Spinal cord (tissue), 10 donors: ENCODE measurements around the gene HMGXB4. TPM values are rescaled to one million over a fixed set of nuclear protein-coding genes. Genes with fewer than 3 reads are reported as not detected.

Experiments
- DNase-seq, 6 donors: peaks; one replicate each; pipeline versions ENCODE4 v3.0.0 to v3.0.0-alpha.2; 2013 to 2015; ENCODE audit warnings: low spot score in 6 of 6, low read depth in 4 of 6
- H3K27ac ChIP-seq: one replicate; pipeline ENCODE4 v1.5.1; 2013; ENCODE audit warnings: low read depth, low read length, control low read depth
- H3K27me3 ChIP-seq: one replicate; pipeline ENCODE4 v1.6.1; 2013; ENCODE audit warnings: low read length; ENCODE audit not compliant: control insufficient read depth, insufficient read depth
- H3K36me3 ChIP-seq: one replicate; pipeline ENCODE4 v1.6.1; 2013; ENCODE audit warnings: low read length; ENCODE audit not compliant: control insufficient read depth, insufficient read depth
- H3K4me1 ChIP-seq: one replicate; pipeline ENCODE4 v1.6.1; 2013; ENCODE audit warnings: low read length; ENCODE audit not compliant: control insufficient read depth, insufficient read depth
- H3K4me3 ChIP-seq: one replicate; pipeline ENCODE4 v1.5.1; 2013; ENCODE audit warnings: low read depth, low read length, control low read depth
- H3K9me3 ChIP-seq: one replicate; pipeline ENCODE4 v1.6.1; 2013; ENCODE audit warnings: low read length; ENCODE audit not compliant: control insufficient read depth, insufficient read depth
- WGBS: methylation state at CpG from one replicate; pipeline ENCODE4 v1.1.5; 2013; ENCODE audit warnings: missing lambda C conversion rate; ENCODE audit not compliant: insufficient coverage; 5-methylcytosine and 5-hydroxymethylcytosine counted together
- polyA plus RNA-seq, 2 donors: library from polyadenylated mRNA; unstranded; fragments of 120-200 nt; gene quantifications; one replicate each; pipeline ENCODE4 v1.2.1, GENCODE V29; 2013; ENCODE audit not compliant: insufficient read length in 2 of 2
- total RNA-seq, 2 donors: library from RNA; depleted of rRNA in 1 of 2; stranded (reverse); fragments of 120-200 nt in 1 of 2; fragments of >200 nt in 1 of 2; gene quantifications; one replicate each; pipeline versions ENCODE4 v1.2.3 to v1.2.4, GENCODE V29; 2013 to 2014
- donor health status: healthy.

The HMGXB4 gene
- total and polyA plus RNA-seq, 4 donors: 13.9 to 25.6 (median 22.0) TPM

DNA sequence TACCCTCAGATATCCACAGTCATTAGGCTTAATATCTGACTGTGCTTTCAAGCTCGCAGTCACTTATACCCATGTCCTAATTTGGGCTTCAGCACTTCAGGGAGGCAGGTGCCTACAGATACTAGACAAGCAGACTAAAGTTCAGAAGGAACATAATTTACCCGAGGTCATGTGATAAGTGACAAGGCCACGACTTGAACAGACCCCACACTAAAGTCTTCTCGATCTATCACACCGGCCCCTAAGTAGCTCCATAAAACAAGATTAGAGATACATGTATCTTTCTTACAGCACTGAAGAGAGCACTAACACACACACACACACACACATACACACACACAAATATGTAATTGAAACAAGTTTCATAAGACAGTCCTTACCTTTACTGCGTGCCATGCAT lies 75.0 kb downstream of the HMGXB4 start:
- peaks cover 88% of the 10 kb centered on the region for H3K36me3 ChIP-seq
- no peaks in the 10 kb centered on the region for H3K4me1 ChIP-seq
- H3K27ac ChIP-seq: no peak overlapping the region
- no peak overlapping the region for H3K4me3 ChIP-seq
- DNase-seq: no peak
- 90% methylated on average over 5 of the region's 6 CpGs for WGBS
- H3K27me3 ChIP-seq: no peaks in the 10 kb centered on the region
- no peaks in the 10 kb centered on the region for H3K9me3 ChIP-seq

GRCh38 chr22:35333220-35333619 lies 75.9 kb downstream of the HMGXB4 start:
- H3K27me3 ChIP-seq: no peaks in the 10 kb centered on the region
- H3K36me3 ChIP-seq: peaks cover 87% of the 10 kb centered on the region
- WGBS: 80% methylated on average over 5 of the region's 7 CpGs
- DNase-seq: no peak
- H3K27ac ChIP-seq: no peak overlapping the region
- no peak overlapping the region for H3K4me3 ChIP-seq
- no peaks in the 10 kb centered on the region for H3K4me1 ChIP-seq
- H3K9me3 ChIP-seq: no peaks in the 10 kb centered on the region

- Histone ChIP-seq H3K27me3 (no peaks in the 10 kb centered on the region), H3K27ac (no peak overlapping the region), H3K9me3 (no peaks in the 10 kb centered on the region), H3K4me3 (no peak overlapping the region), H3K36me3 (peaks cover 87% of the 10 kb centered on the region), H3K4me1 (no peaks in the 10 kb centered on the region)
- DNase-seq: no peak
- WGBS: 70% methylated on average over 8 of the region's 9 CpGs
Observed at GRCh38 chr22:35334004-35334403, 76.7 kb downstream of the HMGXB4 start.

GRCh38 chr22:35335468-35335867 lies 78.2 kb downstream of the HMGXB4 start:
- Histone ChIP-seq H3K36me3 (peaks cover 93% of the 10 kb centered on the region), H3K9me3 (no peaks in the 10 kb centered on the region), H3K4me1 (no peaks in the 10 kb centered on the region), H3K4me3 (no peak overlapping the region), H3K27me3 (no peaks in the 10 kb centered on the region), H3K27ac (no peak overlapping the region)
- WGBS: 85% methylated on average over 7 of the region's 7 CpGs
- no peak for DNase-seq

GRCh38 chr22:35335936-35336781 lies 78.9 kb downstream of the HMGXB4 start:
- Histone ChIP-seq H3K36me3 (peaks cover 93% of the 10 kb centered on the region), H3K27ac (no peak overlapping the region), H3K4me1 (no peaks in the 10 kb centered on the region), H3K27me3 (no peaks in the 10 kb centered on the region), H3K4me3 (no peak overlapping the region), H3K9me3 (no peaks in the 10 kb centered on the region)
- 87% methylated on average over 12 of the region's 12 CpGs for WGBS
- DNase-seq: no peak

DNA sequence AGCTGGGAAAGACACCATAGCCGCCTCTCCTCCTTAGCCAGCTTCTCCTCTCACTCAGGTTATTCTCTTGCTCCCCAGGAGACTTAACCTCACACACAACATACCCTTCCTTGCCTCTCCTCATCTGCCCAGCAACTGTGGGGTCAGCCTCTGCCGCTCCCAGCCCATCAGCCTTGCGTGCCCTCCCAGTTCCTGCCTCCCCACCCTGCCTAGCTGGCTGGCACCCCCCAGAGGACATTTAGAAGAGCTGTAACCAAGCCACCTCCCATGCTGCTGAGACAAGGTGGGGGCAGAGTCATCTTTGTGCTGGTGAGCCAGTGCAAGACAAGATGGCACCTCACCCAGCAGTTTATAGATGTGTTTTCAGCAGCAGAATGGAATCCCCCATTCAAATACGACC lies 80.6 kb downstream of the HMGXB4 start:
- Histone ChIP-seq H3K27ac (no peak overlapping the region), H3K27me3 (no peaks in the 10 kb centered on the region), H3K9me3 (no peaks in the 10 kb centered on the region), H3K4me3 (no peak overlapping the region), H3K36me3 (peaks cover 98% of the 10 kb centered on the region), H3K4me1 (no peaks in the 10 kb centered on the region)
- DNase-seq: no peak
- WGBS: 84% methylated on average over 3 of the region's 4 CpGs

- Histone ChIP-seq H3K4me3 (no peak overlapping the region), H3K27me3 (no peaks in the 10 kb centered on the region), H3K36me3 (peaks cover 96% of the 10 kb centered on the region), H3K4me1 (no peaks in the 10 kb centered on the region), H3K27ac (no peak overlapping the region), H3K9me3 (no peaks in the 10 kb centered on the region)
- no peak for DNase-seq
- 91% methylated on average over 16 of the region's 19 CpGs for WGBS
Observed at GRCh38 chr22:35341090-35341874, 84.0 kb downstream of the HMGXB4 start.

DNA sequence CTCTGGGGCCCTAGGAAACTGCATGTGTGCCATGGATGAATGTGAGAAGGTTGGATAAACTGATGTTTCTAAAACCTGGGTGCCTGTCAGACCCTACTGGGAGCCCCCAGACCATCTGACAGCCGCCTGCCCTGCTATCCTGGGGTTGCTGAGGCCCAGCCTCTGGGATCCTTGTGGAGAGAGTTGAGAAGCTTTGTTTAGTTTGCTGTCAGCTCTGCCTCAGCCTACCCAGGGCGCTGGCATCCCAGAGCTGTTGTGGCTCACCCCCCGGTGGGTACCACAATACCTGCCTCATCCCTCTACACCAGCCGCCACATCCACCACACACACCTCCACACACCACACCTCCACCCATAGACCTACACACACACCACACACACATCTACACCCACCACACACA lies 85.1 kb downstream of the HMGXB4 start:
- Histone ChIP-seq H3K27me3 (no peaks in the 10 kb centered on the region), H3K27ac (no peak overlapping the region), H3K4me3 (no peak overlapping the region), H3K9me3 (no peaks in the 10 kb centered on the region), H3K36me3 (peaks cover 96% of the 10 kb centered on the region), H3K4me1 (no peaks in the 10 kb centered on the region)
- no peak for DNase-seq
- 89% methylated on average over 4 of the region's 4 CpGs for WGBS

DNA sequence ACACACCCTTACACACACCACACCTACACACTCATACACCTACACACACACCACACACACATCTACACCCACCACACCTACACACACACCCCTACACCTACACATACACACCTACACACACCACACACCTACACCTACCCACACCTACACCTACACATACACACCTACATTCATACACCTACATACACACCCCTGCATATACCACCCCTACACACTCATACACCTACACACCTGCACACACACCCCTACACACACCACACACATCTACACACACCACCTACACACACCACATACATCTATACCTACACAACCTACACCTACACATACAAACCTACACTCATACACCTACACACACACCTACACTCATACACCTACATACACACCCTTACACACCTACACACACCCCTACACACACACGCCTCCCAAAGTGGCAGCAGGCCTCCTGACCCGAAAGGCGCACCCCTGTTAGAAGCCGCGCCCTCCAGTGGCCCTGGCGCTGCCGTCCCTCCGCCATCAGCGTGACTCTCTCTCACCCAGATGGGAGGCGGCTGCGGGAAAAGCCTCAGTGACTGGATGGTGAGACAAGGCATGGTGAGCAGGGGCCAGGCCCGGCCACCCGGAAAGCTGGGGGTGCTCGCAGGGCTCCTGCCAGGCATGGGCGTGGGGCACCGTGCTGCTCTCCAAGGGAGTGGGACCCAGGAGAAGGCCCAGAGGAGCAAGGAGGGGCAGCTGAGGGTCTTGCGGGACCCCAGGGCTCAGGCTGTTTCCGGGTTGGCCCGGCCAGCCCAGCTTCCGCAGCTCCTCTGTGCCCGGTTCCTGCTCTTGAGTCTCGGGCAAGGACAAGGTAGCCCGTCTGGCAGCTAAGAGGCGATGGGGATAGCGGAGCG lies 86.6 kb downstream of the HMGXB4 start:
- Histone ChIP-seq H3K4me1 (no peaks in the 10 kb centered on the region), H3K9me3 (no peaks in the 10 kb centered on the region), H3K4me3 (no peak overlapping the region), H3K27ac (no peak overlapping the region), H3K36me3 (peaks cover 96% of the 10 kb centered on the region), H3K27me3 (no peaks in the 10 kb centered on the region)
- no peak for DNase-seq
- 96% methylated on average over 26 of the region's 26 CpGs for WGBS
